ENCODE measurements around the gene CCS.
"Not testable (repeated sequence)": the region's sequence is repeated elsewhere in the genome, so short reads cannot be mapped to it uniquely, and the experiment has no call there.

Gene CCS

DNA sequence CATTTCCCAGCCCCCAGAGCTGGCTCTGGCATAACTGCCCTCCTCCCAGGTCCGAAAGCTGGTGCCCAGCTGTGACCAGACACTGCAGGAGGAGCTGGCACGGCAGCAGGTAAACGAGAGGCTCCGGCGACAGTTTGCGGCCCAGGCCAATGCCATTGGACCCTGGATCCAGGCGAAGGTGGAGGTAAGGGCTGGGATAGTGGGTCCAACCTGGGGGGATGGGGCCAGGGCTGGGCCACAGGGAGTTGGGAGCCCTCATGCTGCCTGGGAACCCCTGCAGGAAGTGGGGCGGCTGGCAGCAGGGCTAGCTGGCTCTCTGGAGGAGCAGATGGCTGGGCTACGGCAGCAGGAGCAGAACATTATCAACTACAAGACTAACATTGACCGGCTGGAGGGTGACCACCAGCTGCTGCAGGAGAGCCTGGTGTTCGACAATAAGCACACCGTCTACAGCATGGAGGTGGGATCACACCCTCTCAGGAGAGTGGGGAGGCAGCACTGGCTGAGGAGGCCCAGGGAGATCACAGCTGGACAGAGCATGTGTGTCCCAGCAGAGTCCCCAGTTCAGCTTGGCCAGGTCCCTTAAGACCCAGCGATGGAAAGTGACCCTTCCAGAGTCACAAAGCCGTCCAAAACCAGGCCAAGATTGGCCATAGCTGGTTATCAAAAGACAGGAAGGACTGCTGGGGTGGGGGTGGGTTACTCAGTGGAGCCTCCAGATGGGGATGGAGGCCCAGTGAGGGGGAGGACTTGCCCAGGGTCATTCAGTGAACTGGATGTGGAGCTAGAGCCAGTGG is 31.6 kb upstream of the CCS start:
- DNase-seq (ENCODE audit: low read depth), result no peak

GRCh38 chr11:66561975-66562248 is 31.1 kb upstream of the CCS start:
- no peak for DNase-seq (ENCODE audit: low read depth)

DNA sequence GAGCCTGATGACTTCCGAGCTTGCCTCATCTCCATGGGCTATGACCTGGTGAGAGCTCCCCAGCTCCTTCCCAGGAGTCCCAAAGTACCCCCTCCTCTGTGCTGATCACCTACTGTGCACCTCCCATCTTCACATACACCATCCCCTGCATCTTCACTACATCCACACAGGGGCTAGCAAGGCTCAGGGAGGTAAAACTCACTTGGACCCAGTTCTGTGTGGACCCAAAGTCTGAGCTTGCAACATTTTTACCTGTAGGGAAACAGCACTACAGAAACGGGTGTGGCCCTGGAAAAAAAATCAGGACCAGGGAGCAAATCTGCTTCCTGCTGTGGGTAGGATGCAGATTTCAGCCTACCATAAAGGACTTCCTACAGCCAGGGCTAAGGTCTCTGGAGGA is 30.7 kb upstream of the CCS start:
- DNase-seq (ENCODE audit: low read depth), result no peak

DNA sequence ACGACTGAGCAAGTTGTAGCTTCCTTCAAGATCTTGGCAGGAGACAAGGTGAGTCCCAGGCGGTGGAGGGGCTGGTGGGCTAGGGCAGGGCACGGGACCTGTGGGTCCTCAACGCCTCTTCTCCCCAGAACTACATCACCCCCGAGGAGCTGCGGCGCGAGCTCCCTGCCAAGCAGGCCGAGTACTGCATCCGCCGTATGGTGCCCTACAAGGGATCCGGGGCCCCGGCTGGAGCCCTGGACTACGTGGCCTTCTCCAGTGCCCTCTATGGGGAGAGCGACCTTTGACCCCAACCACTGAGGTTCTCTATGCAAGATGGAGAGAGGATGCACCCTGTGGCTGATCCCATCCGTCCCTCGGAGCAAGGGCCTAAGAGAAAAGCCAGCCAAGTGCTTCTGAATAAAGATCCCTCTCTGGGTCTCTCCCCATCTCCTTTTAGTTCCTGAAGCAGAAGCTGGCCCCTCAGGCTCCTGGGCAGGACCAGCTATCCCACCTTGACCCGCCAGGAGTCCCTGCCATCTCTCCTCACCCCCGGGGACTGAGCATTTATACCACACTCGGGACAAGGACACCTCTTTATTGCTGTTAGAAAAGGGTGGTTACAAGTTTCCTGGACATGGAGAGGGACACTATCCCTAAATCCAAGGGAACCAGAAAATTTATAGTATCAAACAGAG is 29.9 kb upstream of the CCS start:
- DNase-seq (ENCODE audit: low read depth), result no peak

DNA sequence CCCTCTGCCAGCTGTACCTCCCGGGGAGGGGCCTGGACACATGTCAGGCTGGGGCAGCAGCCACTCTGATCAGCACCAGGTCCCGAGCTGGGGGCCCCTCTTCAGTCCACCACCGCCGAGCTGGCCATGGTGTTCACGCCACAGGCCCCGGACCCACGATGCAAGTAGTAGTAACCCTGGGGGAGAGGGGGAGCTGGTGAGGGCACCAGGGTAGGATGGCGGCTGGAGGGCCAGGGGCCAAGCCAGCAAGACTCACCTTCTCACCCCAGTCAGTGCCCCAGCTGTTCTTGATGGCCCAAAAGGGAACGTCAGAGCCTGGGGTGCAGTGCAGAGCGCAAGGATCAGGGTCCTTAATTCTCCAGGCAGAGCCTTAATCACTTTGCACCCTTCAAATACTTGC is 29.2 kb upstream of the CCS start:
- no peak for DNase-seq (ENCODE audit: low read depth)

GRCh38 chr11:66564538-66564937 is 28.4 kb upstream of the CCS start:
- no peak for DNase-seq (ENCODE audit: low read depth)

GRCh38 chr11:66564984-66565383 is 28.0 kb upstream of the CCS start:
- DNase-seq (ENCODE audit: low read depth), result no peak

DNA sequence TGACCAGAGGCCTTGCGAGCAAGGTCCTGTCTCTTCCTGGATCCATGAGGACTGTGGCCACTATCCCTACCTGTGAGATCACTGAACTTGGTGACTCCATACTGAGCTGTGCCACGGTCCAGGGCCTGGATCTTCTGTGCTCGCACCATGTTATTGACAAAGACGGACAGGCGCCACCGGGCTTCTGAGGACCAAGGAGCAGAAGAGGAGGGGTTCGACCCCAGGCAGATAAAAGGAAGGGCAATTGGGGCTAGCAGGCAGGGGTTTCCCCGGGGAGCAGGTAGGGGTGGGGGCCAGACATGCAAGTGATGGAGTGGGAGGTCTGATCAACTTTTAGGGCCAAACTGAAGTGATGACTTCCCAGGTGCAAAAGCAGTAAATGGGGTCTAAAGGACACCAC is 26.8 kb upstream of the CCS start:
- DNase-seq (ENCODE audit: low read depth), result no peak

GRCh38 chr11:66567787-66568123 is 25.2 kb upstream of the CCS start:
- no peak for DNase-seq (ENCODE audit: low read depth)

GRCh38 chr11:66568124-66568916 is 24.7 kb upstream of the CCS start, which contains the start of gene CTSF:
CTSF (minus strand) TSS chr11:66568606; CDS start chr11:66568486, 120 bp downstream.
- peak; percentile 68 for DNase-seq (ENCODE audit: low read depth)

- DNase-seq (ENCODE audit: low read depth), result no peak
Observed at GRCh38 chr11:66569076-66569475, 23.9 kb upstream of the CCS start.

DNA sequence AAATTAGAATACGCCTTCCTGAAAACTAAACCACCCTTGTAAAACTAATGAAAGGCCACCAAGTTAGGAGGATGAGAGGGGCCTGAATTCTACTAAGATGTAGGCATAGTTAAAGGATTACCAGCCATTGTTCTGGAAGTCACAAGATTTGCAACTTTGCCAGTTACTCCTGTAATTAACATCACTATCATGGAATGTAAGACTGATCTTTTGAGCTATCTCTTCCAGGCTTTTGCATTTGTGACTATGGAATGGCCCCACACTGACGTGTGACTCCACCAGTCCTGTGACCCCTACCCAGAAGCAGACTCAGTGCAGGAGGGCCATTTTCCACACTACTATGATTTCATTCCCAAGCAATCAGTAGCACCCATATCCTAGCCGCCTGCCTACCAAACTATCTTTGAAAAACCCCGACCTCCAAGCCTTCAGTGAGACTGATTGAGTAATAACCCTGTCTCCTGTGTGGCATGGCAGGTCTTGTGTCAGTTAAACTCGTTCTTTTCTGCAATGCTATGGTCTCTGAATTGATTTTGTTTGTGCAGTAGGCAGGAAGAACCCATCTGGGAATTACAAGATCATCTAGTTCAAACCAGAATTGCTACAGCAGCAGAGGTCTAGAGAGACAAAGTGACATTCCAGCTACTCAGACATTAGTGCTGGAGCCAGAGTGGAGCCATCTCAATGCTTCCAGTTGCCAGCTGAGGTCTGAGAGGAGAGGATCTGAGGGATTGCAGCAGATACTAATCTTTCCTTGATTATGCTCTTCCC is 22.7 kb upstream of the CCS start:
- DNase-seq (ENCODE audit: low read depth), result no peak

DNA sequence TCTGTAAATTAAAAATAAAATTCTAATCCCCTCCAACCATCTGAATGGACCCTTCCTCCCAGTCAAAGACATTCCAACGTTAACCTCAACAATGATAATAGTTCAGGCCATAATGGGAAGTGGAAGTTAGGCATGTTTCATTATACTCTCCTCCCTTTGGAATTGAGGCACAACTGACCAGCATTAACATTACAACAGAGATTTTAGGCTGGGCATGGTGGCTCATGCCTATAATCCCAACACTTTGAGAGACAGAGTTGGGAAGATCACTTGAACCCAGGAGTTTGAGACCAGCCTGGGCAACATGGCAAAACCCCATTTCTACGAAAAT is 22.2 kb upstream of the CCS start:
- no peak for DNase-seq (ENCODE audit: low read depth)

- DNase-seq (ENCODE audit: low read depth), result peak; percentile 75
Observed at GRCh38 chr11:66579017-66579606, 13.9 kb upstream of the CCS start.

DNA sequence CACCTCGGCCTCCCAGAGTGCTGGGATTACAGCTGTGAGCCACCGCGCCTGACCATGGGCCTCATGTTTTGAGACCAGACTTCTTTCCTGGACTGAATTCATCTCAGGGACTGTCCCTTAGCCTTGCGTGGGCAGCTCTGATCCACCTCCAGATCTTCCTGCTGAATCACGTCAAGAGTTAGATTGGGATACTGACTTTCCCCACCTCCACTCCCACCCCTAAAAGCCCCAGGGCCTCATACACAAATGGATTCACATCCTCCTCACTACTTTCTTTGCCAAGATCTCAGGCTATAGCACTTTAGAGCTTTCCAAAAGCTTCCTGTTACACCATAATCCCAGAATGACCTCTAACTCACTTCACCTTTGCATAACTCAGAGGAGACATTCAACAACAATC is 12.2 kb upstream of the CCS start:
- DNase-seq (ENCODE audit: low read depth), result no peak

DNA sequence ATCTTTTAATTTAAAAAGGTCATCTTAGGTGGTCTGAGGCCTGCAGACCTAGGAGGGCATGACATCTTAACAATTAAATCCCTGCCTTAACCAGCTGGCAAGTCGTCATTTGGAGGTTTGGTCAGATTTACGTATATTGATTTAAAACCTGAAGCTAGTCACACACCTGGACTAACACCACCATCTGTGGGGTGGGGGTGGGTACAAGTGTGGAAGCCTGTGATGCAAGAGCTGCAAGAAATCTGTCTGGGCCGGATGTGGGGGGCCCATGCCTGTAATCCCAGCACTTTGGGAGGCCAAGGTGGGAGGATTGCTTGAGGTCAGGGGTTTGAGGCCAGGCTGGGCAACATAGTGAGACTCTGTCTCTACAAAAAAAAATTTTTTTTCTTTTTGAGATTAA is 11.7 kb upstream of the CCS start:
- no peak for DNase-seq (ENCODE audit: low read depth)

- not testable (repeated sequence) for DNase-seq (ENCODE audit: low read depth)
Observed at GRCh38 chr11:66582565-66583147, 10.3 kb upstream of the CCS start.

DNA sequence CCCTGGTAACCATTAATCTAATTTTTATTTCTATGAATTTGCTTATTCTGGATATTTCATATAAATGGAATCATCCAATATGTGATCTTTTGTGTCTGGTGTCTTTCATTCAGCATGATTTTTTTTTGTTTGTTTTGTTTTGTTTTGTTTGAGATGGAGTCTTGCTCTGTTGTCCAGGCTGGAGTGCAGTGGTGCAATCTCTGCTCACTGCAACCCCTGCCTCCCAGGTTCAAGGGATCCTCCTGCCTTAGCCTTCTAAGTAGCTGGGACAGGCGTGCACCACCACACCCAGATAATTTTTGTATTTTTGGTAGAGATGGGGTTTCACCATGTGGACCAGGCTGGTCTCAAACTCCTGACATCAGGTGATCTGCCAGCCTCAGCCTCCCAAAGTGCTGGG is 7.5 kb upstream of the CCS start:
- not testable (repeated sequence) for DNase-seq (ENCODE audit: low read depth)

- DNase-seq (ENCODE audit: low read depth), result no peak
Observed at GRCh38 chr11:66586136-66586535, 6.8 kb upstream of the CCS start.

GRCh38 chr11:66589315-66589714 is 3.7 kb upstream of the CCS start:
- not testable (repeated sequence) for DNase-seq (ENCODE audit: low read depth)

- DNase-seq (ENCODE audit: low read depth), result no peak
Observed at GRCh38 chr11:66589996-66590675, 2.8 kb upstream of the CCS start.

All from amniotic epithelial cell (primary cell).